Stimulated activated naive CD4-positive, alpha-beta T cell (primary cell): Measurements from ENCODE around the gene IGFBP1.
"Not testable (repeated sequence)": the region's sequence is repeated elsewhere in the genome, so short reads cannot be mapped to it uniquely, and the experiment has no call there.

Experiments
- DNase-seq, 6 experiments: peaks; one replicate each; lab custom pipeline; 2025; lab: John Stamatoyannopoulos, UW

The IGFBP1 gene

DNA sequence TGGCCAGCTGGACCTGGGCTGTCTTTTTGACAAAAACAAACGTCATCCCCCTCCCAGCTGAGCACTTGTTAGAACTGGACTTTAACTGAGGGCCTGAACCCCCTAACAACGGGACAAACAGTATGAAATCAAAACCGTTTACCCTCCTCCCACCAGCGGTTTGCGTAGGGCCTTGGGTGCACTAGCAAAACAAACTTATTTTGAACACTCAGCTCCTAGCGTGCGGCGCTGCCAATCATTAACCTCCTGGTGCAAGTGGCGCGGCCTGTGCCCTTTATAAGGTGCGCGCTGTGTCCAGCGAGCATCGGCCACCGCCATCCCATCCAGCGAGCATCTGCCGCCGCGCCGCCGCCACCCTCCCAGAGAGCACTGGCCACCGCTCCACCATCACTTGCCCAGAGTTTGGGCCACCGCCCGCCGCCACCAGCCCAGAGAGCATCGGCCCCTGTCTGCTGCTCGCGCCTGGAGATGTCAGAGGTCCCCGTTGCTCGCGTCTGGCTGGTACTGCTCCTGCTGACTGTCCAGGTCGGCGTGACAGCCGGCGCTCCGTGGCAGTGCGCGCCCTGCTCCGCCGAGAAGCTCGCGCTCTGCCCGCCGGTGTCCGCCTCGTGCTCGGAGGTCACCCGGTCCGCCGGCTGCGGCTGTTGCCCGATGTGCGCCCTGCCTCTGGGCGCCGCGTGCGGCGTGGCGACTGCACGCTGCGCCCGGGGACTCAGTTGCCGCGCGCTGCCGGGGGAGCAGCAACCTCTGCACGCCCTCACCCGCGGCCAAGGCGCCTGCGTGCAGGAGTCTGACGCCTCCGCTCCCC lies at the start of gene IGFBP1:
Gene IGFBP1, plus strand, starts transcription at position 304 of the 808 bp plus-strand sequence. Its CDS starts 165 bp downstream, at position 469.
- DNase-seq, result no peak

DNA sequence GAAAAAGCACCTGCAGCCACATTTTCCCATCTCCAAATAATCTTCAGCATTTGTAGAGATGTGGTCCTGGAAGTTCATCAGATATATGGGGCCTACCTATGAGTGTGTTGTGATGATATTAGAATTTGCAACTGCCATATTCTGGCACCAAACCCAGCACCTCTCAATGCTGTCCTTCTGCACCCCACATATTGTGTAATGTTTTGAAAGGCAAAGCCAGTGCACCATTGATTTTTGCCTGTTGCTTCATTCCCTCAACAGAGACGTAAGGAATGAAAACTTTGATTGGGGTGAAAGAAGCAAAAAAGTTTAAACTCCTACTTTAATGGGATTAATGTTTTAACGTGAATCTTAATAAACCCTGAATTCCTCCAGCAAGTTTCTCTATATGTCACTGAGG lies 49.4 kb upstream of the IGFBP1 start:
- DNase-seq, result not testable (repeated sequence)

DNA sequence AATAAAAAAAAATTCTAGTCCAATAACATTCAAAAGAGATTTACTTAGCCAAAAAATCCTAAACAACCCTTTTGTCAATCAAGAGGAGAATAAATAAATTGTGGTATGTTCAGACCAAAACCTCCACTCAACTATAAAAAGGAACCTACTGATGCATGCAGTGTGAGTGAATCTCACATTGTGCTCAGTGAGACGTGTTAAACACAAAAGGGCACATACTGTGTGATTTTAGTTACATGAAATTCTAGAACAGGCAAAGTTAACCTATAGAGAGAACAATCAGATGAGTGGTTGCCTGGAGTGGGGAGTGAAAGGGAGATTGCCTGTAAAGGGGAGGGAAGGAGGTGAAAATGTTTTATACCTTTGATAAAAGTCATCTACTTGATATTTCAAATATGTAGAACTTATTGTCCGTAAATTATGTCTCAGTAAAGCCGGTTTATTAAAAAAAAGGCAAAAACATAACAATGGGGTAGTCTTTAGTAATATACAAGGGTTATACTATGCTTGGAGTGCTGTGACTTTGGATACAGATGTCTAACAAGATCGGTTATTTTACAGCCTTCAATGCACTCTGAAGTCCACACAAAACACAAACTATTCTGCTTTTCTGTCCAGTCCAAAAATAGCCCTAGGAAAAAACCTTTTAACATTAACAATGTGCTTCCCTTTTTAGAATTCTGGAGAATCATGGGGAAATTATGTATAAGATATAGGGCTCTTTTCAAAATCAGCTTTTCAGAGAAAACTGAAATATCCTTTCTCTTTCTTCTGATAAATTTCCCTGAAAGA lies 46.2 kb upstream of the IGFBP1 start:
- not testable (repeated sequence) for DNase-seq

DNA sequence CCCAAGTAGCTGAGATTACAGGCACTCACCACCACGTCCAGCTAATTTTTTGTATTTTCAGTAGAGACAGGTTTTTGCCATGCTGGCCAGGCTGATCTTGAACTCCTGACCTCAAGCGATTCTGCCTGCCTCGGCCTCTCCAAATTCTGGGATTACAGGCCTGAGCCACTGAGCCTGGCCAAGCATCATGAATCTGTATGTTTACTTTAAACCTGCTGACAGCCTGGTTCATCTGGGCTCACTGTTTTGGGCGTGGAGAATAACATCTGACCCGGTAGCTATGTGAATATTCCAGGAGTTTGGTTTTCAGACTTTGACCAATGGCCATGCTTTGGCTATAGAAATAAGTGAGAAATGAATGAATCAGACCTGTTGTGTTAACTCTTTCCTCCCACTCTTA lies 41.8 kb upstream of the IGFBP1 start:
- DNase-seq, result not testable (repeated sequence)

DNA sequence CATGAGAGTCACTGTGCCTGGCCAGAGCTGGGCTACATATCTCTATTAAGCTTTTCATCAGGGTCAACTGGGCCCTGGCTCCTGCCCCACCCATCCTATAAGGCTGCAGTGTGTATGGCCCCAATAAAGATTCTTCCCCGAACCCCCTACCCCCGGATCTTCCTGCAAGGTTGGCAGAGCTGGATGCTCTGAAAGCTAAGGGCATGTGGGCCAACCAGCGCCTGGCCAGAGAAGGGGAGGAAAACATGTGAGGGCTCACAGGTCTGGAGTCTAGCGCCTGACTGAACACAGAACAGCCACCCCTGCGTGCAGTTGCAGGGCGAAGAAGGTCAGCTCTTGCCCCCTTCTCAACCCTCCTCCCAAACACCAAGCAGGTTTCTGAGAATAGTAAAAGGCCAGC lies 39.6 kb upstream of the IGFBP1 start:
- DNase-seq, result not testable (repeated sequence)

DNA sequence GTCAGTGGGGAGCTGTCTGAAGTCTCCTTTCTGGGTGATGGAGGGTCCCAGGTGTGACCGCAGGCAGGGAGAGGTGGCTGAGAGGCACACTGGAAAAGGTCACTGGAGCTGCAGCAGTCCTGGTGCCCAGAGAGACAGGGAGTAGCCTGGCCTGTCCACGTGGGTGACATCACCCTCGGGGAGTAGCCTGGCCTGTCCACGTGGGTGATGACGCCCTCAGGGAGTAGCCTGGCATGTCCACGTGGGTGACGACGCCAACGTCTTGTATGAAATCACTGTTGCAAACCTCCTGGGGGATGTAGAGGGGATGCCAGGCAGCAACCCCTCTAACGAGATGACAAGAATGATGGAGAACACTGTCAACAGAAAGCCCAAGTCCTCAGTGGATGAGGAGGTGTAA lies 35.3 kb upstream of the IGFBP1 start:
- not testable (repeated sequence) for DNase-seq

DNA sequence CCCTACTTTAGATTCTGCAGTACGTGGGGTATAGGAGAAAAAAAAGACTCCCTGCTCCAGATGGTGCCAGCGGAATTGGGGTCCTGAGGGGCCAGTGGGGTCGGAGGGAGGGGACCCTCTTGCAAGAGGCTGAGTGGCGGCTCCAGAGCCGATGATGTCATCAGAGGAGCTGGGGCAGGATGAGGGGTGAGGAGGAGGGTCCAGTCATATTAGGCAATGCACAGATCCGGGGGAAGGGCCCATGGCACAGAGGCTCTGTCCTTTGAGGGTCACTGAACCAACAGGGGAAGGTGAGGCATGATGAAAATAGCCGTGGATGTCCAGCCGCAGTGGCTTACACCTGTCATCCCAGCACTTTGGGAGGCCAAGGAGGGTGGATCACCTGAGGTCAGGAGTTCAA lies 34.8 kb upstream of the IGFBP1 start:
- DNase-seq, result not testable (repeated sequence)

DNA sequence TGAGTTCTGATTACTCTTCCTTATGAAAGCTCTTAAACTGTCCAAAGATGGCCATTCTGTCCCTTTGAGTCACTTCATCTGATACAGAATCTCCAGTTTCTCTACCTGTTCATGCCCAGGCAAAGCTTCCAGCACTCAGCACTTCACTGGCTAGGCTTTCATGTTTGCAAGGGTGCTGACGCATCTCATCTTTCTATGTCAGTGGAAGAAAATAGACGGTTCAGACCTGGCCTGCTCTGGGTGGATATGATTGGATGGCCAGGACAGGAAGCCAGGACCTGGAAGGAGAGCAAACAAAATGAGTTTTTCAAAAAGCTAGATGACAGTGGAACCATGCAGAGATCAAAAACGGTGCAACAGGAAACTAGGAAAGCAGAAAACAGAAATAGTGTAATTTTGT lies 32.6 kb upstream of the IGFBP1 start:
- DNase-seq, result not testable (repeated sequence)

DNA sequence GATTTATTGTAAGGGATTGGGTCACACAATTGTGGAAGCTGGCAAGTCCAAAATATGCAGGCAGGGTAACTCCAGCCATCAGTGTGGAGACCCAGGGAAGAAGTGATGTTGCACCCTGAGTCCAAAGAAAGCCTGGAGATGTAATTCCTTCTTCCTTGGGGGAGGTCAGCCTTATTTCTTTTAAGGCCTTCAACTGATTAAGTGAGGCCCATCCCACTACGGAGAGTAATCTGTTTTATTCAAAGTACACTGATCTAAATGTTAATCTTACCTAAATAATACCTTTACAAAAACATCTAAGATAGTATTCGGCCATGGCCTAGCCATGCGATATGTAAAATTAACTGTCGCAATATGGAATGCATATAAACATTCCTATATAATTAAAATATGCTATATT lies 31.4 kb upstream of the IGFBP1 start:
- not testable (repeated sequence) for DNase-seq

DNA sequence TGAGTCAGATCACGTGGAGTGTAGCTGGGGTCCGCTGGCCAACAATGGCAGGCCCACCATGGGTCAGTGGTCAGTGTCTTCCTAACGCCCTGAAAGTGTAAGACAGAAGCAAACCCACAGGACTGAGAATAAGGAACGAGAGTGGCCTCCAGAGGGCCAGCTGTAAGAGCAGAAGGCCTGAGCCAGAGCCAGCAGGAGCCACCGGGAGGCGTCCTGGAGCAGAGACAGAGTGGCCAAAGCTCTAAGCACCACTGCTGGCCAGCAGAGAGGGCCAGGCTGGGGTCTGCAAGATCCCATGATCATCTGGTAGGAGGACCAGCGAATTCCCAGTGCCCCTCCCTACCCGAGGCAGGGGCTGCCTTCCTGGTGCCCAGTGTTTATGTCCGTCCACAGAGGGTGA lies 24.6 kb upstream of the IGFBP1 start:
- DNase-seq, result no peak

DNA sequence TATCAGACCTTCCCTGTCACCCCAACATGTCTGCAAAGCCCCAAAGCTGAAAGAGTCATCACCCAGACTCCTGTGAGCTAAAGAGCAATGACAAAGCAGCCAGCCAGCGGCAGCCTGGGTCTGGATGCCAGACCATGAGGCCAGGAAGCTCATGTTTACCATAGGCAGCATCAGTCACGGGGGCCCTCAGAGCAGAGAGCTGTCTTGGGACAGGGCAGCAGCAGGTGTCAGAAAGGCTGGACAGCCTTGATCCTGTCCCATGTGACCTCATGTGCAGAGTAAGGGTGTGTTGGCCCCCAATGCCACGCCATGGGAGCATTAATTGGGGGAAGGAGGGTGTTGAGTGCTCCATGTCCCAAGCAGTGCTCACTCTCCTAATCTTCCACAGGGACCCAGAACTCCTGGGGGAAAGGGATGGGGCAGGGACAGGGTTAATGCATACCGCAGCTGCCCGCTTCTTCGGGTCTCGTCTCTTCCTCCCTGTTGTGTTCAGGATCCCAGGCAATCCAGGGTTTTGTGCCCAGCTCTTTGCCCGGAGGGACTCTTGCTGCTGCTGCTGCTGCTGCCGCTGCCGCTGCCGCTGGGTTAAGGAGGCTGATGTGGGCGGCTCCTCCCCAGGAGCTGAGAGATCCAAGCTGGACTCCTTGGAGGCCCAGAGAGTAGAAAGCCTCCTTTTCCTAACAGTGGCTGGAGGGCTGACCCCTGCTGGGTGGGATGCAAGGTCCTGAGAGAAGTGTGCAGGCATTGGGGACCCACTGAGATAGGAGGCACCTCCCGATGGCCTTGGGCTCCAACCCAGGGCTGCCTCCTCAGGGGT lies 22.5 kb upstream of the IGFBP1 start:
- no peak for DNase-seq

DNA sequence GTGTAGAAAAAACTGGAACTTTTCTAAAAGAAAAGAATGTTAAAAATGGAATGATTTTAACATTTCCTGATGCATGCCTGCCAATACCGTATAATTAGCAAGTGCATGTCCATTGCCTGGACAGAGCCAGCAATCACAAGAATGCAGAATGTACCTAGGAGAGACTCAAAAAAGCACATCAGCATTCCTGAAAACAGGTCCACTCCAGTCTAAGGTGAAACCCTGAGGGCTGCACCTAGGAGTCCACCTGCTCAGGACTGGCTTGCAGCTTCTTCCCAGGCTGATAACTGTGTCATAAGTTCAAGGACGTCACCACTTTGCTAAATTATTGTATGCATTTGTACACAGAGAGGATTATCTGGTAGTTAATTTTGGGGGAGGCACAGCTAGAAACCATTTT lies 20.8 kb upstream of the IGFBP1 start:
- DNase-seq, result no peak

DNA sequence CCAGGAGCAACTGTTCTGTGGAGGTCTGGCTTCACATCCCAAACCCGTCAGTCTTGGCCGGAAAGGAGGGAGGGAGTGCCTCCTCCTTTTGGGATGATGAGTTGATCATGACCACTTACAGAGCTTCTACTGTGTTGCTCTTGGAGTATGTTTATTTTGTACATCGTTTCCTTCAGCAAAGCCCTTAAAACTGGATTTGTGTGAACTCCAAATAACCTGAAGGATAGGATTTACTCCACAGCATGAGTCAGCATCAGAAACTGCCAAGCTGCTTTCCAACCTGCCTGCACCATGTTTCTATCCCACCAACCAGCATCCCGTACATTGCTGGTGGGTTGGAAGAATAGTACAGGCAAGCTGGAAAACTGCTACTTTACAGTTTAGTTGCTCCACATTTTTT lies 18.9 kb upstream of the IGFBP1 start:
- no peak for DNase-seq

DNA sequence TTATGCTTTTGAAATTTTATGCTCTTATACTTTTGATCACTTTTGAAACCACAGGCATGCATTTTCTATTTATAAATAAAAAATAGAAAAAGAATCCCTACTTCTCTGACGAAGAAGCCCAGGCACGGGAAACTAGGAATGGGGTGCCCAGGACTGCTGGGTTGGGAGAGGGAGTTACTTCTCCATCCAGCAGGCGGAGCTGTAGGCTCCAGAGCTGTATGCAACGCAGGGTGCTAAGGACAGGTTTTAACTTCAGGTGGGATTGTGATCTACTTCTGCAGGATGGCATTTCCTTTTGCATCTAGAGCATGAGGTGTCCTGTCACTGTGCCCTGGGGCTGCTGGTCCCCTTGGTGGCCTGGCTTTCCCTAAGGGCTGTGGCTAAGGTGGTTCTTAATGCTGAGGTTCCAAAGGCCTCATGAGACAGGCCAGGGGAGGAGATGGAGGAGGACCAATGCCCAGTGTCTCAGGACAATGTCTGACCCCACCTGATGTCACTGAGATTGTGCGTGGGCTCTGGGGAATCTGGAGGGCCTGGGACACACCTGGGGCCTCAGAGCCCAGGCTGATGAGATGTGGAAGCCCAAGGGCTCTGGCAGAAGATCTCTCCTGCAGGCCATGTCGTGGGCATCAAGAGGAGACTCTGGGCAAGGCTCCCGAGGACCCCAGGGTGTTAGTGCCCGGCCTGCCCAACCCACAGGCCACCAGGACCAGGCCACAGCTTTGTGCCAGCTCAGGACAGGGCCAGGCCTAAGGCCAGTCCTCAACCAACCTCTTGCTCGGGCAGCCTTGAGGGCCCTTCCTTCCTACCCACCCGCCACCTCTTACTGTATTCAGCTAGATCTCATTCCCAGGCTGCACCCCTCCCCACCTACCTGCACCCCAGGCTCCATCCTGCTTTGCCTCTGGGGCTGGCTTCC lies 15.9 kb upstream of the IGFBP1 start:
- no peak for DNase-seq

DNA sequence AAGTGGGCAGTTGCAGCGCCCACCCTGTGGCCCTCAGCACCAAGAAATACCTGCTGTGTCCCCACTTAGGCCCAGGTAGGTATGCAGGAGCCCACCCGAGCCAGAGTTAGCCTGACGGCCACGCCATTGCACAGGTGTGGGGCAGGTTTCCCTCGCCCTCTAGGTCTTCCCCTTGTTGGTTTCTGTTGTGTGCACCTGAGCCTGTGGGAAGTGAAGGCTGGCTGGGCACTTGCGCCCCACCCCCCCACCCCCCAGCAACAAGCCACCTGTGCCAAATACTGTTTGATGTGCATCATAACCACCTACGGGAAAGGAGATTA lies 15.3 kb upstream of the IGFBP1 start, which contains the start of gene CCDC201:
Gene CCDC201, minus strand, starts transcription at position 48 of the 320 bp plus-strand sequence. CDS start 75 bp downstream, outside the sequence.
- no peak for DNase-seq

DNA sequence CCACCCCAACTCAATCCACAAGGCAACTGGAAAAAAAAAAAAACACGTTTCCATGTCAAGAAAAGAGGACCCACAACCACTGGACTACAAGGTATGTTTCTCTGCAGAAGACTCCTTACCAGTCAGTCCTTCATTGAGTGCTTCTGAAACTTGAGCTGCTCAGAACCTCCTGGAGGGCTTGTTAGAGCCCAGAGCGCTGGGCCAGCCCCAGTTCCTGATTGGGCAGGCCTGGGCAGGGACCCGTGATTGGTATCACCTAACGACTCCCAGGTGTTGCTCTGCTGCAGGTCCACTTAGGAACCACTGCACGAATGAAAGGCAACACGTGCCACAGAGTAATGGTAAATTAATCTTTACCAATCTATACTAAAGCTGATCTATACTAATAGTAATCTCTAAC lies 14.9 kb upstream of the IGFBP1 start:
- DNase-seq, result no peak

DNA sequence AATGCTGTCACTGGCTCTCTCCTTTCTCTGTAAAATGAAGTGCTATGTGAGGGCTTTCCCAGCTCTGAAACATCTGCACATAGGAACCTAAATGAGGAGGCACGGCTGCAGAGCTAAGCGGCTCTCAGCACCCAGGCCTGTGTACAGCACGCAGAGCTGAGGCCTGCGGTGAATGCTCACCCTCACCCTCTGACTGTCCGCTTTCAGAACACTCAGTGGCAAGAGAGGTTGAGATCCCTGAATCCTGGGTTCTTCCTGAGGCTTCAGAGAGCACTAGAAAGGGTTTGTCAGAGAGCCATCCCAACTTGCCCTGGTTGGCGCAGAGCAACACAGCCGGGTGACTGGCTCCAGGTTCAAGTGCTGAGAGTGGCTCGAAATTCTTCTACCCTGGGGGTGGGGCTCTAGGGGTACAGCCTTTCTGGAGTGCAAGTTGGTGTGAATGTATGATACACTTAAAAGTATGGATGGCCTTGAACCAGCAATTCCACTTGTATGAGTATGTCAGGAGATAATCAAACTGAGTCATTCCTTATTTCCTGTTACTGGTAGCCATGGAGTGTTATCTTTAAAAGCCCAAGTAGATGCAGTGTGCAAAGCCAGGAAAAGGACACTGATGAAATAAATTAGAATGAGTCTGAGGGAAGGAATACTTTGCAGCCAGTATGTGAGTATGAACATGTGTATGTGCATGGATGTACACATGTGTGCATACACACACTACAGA lies 13.7 kb upstream of the IGFBP1 start:
- DNase-seq, result no peak

DNA sequence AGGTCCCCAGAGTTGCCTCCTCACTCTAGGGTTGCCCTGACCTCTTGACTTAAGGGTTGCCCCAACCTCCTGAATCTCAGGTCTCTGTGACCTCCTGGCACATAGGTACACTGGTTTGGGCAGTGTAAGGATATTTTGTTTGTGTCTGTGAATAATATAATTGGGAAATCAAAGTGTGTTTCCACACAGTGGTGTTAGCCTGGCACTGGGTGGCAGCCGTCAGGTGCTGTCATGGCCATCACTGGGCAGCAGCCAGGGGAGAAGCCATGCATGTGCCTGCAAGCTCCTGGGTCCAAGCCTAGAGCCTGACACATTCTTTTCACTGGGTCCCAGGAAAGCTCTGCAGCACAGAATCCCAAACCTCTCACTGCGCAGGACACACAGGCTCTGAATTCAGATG lies 11.8 kb upstream of the IGFBP1 start:
- DNase-seq, result no peak

DNA sequence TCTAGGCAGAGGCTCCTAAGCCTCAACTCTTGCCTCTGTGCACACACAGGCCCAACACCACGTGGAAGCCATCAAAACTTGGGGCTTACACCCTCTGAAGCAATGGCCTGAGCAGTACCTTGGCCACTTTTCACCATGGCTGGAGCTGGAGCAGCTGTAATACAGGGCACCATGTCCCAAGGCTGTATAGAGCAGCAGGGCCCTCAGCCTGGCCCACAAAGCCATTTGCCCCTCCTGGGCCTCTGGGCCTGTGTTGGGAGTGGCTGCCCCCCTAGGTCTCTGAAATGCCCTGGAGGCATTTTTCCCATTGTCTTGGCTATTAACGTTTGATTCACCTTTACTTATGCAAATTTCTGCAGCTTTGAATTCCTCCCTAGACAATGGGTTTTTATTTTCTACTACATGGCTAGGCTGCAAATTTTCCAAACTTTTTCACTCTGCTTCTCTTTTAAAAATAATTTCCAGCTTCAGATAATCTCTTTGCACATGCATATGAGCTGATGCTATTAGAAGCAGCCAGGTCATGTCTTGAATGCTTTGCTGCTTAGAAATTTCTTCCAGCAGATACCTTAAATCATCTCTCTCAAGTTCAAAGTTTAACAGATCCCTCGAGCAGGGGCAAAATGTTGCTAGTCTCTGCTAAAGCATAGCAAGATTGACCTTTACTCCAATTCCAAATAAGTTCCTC lies 9.7 kb upstream of the IGFBP1 start:
- DNase-seq, result no peak

DNA sequence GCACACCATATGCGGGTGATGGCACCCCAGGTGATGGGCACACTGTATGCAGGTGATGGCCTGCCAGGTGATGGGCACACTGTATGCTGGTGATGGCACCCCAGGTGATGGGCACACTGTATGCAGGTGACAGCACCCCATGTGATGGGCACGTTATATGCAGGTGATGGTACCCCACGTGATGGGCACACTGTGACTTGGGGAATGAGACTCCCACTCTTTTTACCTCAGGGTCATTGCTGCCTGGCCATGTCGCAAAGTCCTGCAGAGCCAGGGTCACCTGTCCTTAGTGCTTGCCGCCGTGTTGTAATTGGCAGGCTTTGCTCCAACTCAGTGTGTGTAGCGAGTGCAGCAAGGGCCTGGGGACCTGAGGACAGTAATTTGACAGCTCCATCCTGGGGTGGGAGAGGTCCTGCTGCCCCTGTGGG lies 7.8 kb upstream of the IGFBP1 start:
- DNase-seq, result no peak
